ENCODE measurements around the gene RND3.

RND3 gene

GRCh38 chr2:150476286-150476685 is 11.2 kb downstream of the RND3 start:
- no peak for DNase-seq (ENCODE audit: low spot score)

GRCh38 chr2:150475479-150476250 is 11.8 kb downstream of the RND3 start:
- DNase-seq (ENCODE audit: low spot score), result no peak

DNA sequence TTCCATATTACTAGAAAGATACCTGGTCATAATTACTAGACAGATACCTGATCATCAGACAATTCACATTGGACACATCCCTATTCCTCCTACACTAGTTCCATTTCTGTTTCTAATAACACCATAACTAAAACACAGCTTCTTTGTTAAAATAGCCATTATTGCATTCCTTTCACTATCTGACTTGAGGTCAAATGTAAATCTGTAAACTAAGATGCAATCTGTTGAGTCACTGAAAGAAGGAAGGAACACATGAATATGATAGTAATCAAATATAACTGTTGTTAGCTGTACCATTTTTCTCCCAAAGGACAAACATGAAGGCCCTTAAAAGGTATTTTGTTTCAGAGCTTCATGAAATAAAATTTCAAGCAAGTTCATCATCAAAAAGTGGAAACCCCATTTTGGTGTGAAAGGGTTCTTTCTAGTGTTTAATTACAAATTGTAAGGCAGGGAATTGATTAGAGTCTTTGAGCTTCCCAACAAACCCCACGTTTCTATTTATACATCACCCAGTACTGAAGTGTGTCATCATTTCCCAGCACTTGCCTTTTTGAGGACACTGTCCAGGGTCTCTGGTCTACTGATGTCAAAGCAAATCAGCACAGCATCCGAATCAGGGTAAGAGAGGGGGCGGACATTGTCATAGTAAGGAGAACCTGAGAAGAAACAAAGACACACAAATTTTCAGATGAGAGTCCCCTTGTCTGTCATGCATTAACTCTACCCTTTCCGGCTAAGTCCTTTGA is 13.0 kb downstream of the RND3 start:
- DNase-seq (ENCODE audit: low spot score), result no peak

GRCh38 chr2:150473767-150474166 is 13.7 kb downstream of the RND3 start:
- DNase-seq (ENCODE audit: low spot score), result no peak

DNA sequence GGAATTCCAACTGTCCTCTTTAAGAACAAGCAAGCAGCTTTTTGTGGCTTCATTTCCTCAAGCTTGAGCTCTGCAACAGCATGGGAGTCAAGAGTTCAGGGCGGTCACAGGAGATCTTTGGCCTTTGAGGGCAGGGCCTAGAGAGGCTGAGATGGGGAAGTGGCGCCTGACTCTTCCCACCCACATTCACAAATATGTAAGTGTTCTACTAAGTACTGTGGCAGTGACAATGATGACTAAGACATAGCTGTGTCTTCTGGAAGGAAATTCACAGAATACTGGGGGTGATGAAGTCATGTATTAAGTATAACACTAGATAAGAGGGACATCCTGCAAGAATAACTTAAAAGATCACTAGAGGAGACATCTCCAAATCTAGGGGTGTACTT is 15.0 kb downstream of the RND3 start:
- DNase-seq (ENCODE audit: low spot score), result no peak

DNA sequence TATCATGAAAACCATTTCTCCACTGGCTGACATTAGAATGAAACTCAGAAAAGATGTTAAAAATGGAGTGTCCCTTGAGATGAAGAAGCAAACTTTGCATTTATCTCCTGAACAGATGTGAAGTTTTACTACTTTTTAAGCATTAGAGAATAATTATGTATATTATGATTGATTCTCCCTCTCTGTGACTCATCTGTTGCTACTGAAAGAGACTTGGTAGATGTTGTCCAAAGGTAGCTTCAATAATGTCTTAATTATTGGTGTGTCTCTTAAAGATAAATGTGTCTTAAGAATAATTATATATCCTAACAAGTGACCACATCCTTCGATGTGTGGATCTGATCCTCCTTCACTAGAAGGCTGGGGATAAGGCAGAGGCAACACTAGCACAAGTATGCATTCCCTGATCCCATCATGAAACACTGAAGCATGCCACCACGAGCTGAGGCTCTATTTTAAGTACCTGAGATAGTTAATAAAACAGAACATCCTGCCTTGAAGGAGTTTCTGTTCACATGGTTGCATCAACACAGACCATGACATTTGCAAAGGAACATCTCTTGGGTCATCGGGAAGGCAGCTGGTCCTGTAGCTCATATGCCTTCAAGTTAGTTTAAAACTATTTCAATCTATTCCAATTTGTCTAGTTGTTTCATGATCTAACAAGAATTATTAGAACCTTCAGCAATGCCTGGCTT is 15.5 kb downstream of the RND3 start:
- DNase-seq (ENCODE audit: low spot score), result no peak

DNA sequence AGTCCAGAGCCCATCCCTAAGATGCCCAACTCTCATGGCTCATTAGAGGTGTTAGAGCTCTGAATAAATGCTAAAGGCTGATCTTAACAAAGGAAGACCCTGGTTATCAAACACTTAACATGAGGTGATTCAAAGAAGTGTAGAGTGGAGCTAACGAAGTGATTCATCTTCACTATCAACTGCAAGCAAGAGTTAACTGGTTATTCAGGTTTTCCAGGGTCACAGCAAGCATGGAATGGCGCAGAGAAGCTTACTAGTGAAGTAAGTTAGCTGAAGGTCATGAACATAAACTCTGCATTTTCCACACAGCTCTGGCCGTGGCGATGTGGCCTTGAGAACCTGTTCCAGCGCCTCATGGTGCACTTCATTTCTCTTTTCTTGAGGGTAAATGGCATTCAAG is 17.0 kb downstream of the RND3 start:
- no peak for DNase-seq (ENCODE audit: low spot score)

GRCh38 chr2:150469706-150470274 is 17.7 kb downstream of the RND3 start:
- no peak for DNase-seq (ENCODE audit: low spot score)

GRCh38 chr2:150468350-150468960 is 19.0 kb downstream of the RND3 start:
- no peak for DNase-seq (ENCODE audit: low spot score)

GRCh38 chr2:150467621-150467963 is 19.9 kb downstream of the RND3 start:
- no peak for DNase-seq (ENCODE audit: low spot score)

DNA sequence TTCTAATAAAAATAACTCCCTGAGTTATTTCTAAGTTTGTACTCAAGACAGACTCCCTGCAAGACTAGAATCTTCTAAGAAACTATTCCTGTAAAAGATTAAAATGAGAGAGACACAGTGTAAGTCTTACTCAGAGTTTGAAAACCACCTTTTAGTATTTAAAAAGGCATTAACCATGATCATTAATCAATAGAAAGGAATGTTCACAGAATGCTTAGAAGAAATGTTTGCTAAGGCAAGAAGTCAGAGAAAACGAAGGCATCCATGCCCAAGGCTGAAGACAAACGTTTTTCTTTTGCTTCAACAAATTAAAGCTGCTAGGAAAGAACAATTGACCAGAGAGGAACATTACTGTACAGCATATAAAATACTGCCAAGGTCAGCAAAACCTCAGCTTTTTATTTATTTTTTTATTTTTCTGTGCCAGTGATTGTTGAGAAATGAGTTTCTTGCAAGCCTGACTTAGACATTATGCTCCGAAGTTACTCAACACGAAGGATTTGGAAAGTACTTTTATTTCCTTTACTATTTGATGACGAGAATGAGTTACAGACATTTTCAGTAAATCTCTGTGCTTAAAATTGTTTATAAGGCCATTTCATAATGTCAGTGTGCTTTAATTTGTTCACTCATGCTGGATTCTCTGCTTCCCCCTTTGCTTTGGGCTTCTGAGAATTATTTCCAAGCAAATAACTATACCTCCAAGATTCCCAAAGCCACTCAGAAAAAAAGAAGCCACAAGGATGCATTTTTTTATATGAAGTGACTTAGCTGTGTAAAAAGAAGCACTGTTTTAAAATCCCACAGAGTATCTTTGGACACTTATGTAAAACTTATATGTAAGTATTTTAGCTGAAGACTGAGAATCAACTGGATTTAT is 20.5 kb downstream of the RND3 start:
- DNase-seq (ENCODE audit: low spot score), result no peak

DNA sequence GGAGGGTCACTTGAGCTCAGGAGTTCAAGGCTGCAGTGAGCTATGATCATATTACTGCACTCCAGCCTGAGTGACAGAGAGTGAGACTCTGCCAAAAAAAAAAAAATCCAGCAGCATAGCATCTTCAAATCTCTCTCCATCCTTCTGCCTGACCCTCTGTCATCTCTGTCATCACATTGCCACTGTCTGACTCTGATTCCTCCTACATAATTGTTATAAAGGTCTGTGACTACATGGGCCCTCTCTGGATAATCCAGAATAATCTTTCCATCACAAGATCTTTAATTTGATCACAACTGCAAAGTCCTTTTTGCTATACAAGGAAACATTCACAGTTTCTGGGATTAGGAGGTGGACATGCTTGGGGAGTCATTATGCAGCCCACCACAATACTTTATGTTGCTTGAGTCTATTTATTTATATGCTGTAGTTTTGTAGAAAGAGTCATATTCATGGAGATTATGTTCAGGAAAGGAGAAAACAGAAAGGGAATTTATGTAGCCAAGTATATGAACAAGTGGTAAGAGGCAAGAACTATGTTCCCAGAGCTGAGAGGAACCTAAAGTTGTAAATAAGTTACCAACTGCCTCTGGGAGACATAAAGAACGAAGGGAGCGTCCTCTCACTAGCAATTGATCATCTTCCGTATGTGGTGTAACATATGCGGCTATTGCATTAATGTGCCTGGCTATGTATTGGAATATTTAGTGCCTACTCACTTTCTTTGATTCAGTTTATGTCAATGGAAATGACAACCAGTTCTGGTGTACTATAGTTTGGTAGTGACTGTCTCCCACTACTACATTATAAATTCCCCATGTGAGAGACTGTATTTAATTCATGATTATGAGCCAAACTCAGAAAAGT is 21.5 kb downstream of the RND3 start:
- DNase-seq (ENCODE audit: low spot score), result no peak

GRCh38 chr2:150464986-150465385 is 22.5 kb downstream of the RND3 start:
- no peak for DNase-seq (ENCODE audit: low spot score)

GRCh38 chr2:150464270-150464669 is 23.2 kb downstream of the RND3 start:
- DNase-seq (ENCODE audit: low spot score), result no peak

- DNase-seq (ENCODE audit: low spot score), result no peak
These were observed 24.7 kb downstream of the RND3 start for GRCh38 chr2:150462770-150463169.

GRCh38 chr2:150459281-150459680 is 28.2 kb downstream of the RND3 start:
- DNase-seq (ENCODE audit: low spot score), result no peak

- no peak for DNase-seq (ENCODE audit: low spot score)
These were observed 36.7 kb downstream of the RND3 start for GRCh38 chr2:150450765-150451164.

DNA sequence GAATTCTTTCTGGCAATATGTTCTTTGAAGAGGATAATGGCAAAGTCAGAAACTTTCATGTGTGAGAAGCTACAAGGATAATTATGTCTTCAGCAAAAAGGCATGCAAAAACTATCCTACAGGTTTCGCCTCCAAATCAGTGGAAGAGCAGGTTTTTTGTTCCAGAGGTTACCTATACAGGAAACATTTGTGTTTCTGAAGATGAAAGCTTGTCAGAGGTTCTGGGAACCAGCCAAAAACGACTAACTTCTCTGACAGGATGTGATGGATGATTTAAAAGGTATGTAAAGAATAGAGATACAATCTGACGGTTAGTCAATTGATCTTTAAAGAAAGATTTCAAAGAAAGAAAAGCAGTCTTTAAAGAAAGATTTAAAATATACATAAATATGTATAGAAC is 37.6 kb downstream of the RND3 start:
- no peak for DNase-seq (ENCODE audit: low spot score)

DNA sequence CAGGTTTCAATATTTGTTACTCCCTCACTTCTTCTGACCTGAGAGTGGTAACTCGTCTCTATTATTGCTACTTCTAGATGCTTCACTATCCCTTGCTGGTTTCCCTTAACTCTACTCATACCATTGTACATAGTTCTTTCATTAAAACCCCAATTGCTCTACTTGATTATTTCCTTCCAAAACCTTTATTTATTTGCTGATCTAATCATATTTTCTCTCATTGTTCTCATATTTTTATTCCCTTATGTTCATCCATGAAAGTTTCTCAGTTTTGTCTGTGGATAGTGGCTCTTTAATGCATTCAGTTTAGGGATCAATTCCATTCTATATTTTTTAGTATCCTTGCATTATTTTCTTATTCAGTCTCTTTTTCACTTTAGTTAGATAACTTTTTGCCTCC is 42.1 kb downstream of the RND3 start:
- DNase-seq (ENCODE audit: low spot score), result no peak

DNA sequence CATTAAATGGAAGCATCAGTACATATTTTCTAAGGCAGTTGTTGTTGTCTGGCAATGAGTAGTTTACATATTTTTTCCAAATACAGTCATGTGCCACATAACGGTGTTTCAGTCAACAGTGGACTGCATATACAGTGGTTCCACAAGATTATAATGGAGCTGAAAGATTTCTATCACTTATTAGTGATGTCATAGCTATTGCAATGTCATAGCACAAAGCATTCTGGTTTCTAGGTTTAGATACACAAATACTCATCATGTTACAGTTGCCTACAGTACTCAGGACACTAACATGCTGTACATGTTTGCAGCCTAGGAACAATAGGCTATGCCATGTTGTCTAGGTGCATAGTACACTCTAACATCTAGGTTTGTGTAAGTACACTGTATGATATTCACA is 45.0 kb downstream of the RND3 start:
- no peak for DNase-seq (ENCODE audit: low spot score)

All from pons (tissue), 1 donor.